HepG2 (cell line): ENCODE data around the gene TMEM184B. TPM values are rescaled to one million over a fixed set of nuclear protein-coding genes. Genes with fewer than 3 reads are reported as not detected.

Experiments used
- ATAC-seq: fragments of 200-7000 bp; cut with Tn5 transposase; 3 replicates; pipeline ENCODE4 v1.9.1; 2020; ENCODE audit warnings: mild to moderate bottlenecking, moderate library complexity
- BruUV-seq: library from RNA; stranded (reverse); fragments of 400-500 nt; replicated peaks from 2 replicates; lab custom pipeline; 2021; lab: Mats Ljungman, UMichigan
- CTCF ChIA-PET: fragments of 300-600 bp; formaldehyde crosslinking; extraction: SDS; loops from one replicate; lab custom pipeline; 2021; ENCODE audit warnings: low total read pairs, inconsistent platforms, low intra/inter-chr PET ratio; lab: Yijun Ruan, JAX
- POLR2A ChIA-PET: fragments of 350-600 bp; sonication (Branson Sonifier 250); formaldehyde crosslinking; loops from one replicate; lab custom pipeline; 2020; ENCODE audit warnings: antibody characterized with exemption, inconsistent platforms; lab: Yijun Ruan, JAX
- DNase-seq: peaks from one replicate; pipeline ENCODE4 v3.0.0-alpha.2; 2015; ENCODE audit warnings: low spot score
- FAIRE-seq: peaks from 3 replicates; lab custom pipeline; 2011; peaks lifted over from hg19 to GRCh38; lab: Jason Lieb, UNC
- H2AFZ ChIP-seq: one replicate; pipeline ENCODE4 v1.6.1; 2011; ENCODE audit warnings: low read length, inconsistent platforms
- H3K27ac ChIP-seq: fragments of 300-600 bp; 3 replicates; pipeline ENCODE4 v1.8.0; 2011; ENCODE audit warnings: mixed run types, mild to moderate bottlenecking, mixed read lengths, low read length, inconsistent platforms; ENCODE audit not compliant: insufficient read depth; ENCODE audit errors: extremely low read length
- H3K27me3 ChIP-seq, 2 experiments: fragments of 200-600 bp in 1 of 2; 2 replicates in 1 of 2; 3 replicates in 1 of 2; pipeline versions ENCODE4 v1.6.0 to v1.8.0; 2011; ENCODE audit warnings: low read length in 2 of 2, mild to moderate bottlenecking in 2 of 2, moderate library complexity in 2 of 2, inconsistent platforms in 1 of 2; ENCODE audit not compliant: insufficient read depth in 2 of 2, control insufficient read depth in 1 of 2
- H3K36me3 ChIP-seq, 2 experiments: fragments of 200-600 bp in 1 of 2; replicated peaks in 1 of 2; 2 replicates in 1 of 2; 3 replicates in 1 of 2; pipeline versions ENCODE4 v1.5.1 to v1.8.0; 2011; ENCODE audit warnings: low read length in 2 of 2, inconsistent platforms in 1 of 2; ENCODE audit not compliant: insufficient read depth in 2 of 2, control insufficient read depth in 1 of 2
- H3K4me1 ChIP-seq: 2 replicates; pipeline ENCODE4 v1.5.1; 2012; ENCODE audit warnings: low read length, inconsistent platforms; ENCODE audit not compliant: insufficient read depth
- H3K4me2 ChIP-seq: 2 replicates; pipeline ENCODE4 v1.6.0; 2011; ENCODE audit warnings: low read depth, low read length, inconsistent platforms
- H3K4me3 ChIP-seq, 3 experiments: fragments of 200-600 bp in 1 of 3; sonication (generic), shearing (Covaris generic) in 1 of 3; replicated peaks in 1 of 3; 2 replicates each; pipeline ENCODE4 v1.5.1; 2011 to 2016; ENCODE audit warnings: low read length in 3 of 3, inconsistent platforms in 2 of 3, low read depth in 2 of 3, mild to moderate bottlenecking in 2 of 3, control low read depth in 1 of 3, mixed read lengths in 1 of 3; ENCODE audit not compliant: insufficient read depth in 1 of 3
- H3K79me2 ChIP-seq: one replicate; pipeline ENCODE4 v1.6.1; 2011; ENCODE audit warnings: low read length, inconsistent platforms; ENCODE audit not compliant: insufficient read depth
- H3K9ac ChIP-seq: 2 replicates; pipeline ENCODE4 v1.6.0; 2011; ENCODE audit warnings: mild to moderate bottlenecking, low read depth, low read length, inconsistent platforms; ENCODE audit not compliant: insufficient read depth
- H3K9me3 ChIP-seq: 2 replicates; pipeline ENCODE4 v1.5.1; 2012; ENCODE audit warnings: mild to moderate bottlenecking, low read length
- H4K20me1 ChIP-seq: 2 replicates; pipeline ENCODE4 v1.6.0; 2011; ENCODE audit warnings: inconsistent platforms, mild to moderate bottlenecking, low read length, moderate library complexity; ENCODE audit not compliant: insufficient read depth
- AGO2 ChIP-seq: fragments of 200-400 bp; formaldehyde crosslinking; optimal IDR thresholded peaks from 2 replicates; pipeline ENCODE3; 2017; ENCODE audit warnings: mild to moderate bottlenecking, low read depth, low read length, moderate library complexity
- CBX2 ChIP-seq, 2 experiments: fragments of 200-600 bp in 1 of 2; sonication (generic); formaldehyde crosslinking in 1 of 2; IDR thresholded peaks; 2 replicates each; pipeline versions ENCODE4 v1.7.0 to v1.8.1; 2018 to 2022; ENCODE audit warnings: low read depth in 2 of 2, low read length in 1 of 2, mild to moderate bottlenecking in 1 of 2, missing genetic modification reagents in 1 of 2
- POLR2AphosphoS2 ChIP-seq: IDR thresholded peaks from 2 replicates; pipeline ENCODE4 v1.6.1; 2011; ENCODE audit warnings: low read depth, low read length, improper control_type of control experiment
- TCF12 ChIP-seq, 2 experiments: fragments of 450-650 bp in 1 of 2; sonication (generic) in 1 of 2; formaldehyde crosslinking in 1 of 2; IDR thresholded peaks; 2 replicates each; pipeline versions ENCODE4 v1.6.1 to v1.8.0; 2017 to 2022; ENCODE audit warnings: antibody characterized with exemption in 1 of 2, mild to moderate bottlenecking in 1 of 2, missing genetic modification reagents in 1 of 2, moderate library complexity in 1 of 2
- ZNF383 ChIP-seq: sonication (generic); formaldehyde crosslinking; IDR thresholded peaks from 2 replicates; pipeline ENCODE4 v1.4.0; 2020; ENCODE audit warnings: missing genetic modification reagents, mild to moderate bottlenecking, borderline replicate concordance
- WGBS: methylation state at CpG from one replicate; pipeline ENCODE4 v1.1.6; 2017; ENCODE audit warnings: low lambda C conversion rate; 5-methylcytosine and 5-hydroxymethylcytosine counted together
- in situ Hi-C: cut with HindIII; loops from 2 replicates; pipeline ENCODE4 v1.10.0; 2017; ENCODE audit warnings: low pct_unique_long_range_greater_than_20kb; ENCODE audit not compliant: extremely low pct_ligation_motif_present
- intact Hi-C: fragments of 100-400 bp; cut with micrococcal nuclease; formaldehyde crosslinking; loops from one replicate; pipeline ENCODE4 v1.10.0; 2022; ENCODE audit not compliant: unreplicated experiment
- polyA plus RNA-seq, 8 experiments: library from polyadenylated mRNA; depleted of rRNA in 3 of 8; stranded (reverse) in 7 of 8; unstranded in 1 of 8; fragments of >200 nt; fragmentation: Illumina TruSeq in 4 of 8; extraction: Trizol in 4 of 8; gene quantifications; 2 replicates each; pipeline versions ENCODE4 v1.2.1 to v1.2.3, GENCODE V29; 2011 to 2016; ENCODE audit warnings: low read depth in 4 of 8, missing spikeins in 1 of 8, mixed read lengths in 1 of 8; ENCODE audit not compliant: insufficient read depth in 1 of 8
- total RNA-seq, 5 experiments: library from RNA; depleted of rRNA; stranded (reverse); fragments of >200 nt; fragmentation: Illumina TruSeq; extraction: Trizol; gene quantifications; 2 replicates each; pipeline ENCODE4 v1.2.3, GENCODE V29; 2016; ENCODE audit warnings: low read depth in 1 of 5
- TF ChIP-seq, protein P1 (sequence below): sonication (generic); formaldehyde crosslinking; IDR thresholded peaks from 2 replicates; pipeline ENCODE4 v1.4.0; 2020; ENCODE audit warnings: mild to moderate bottlenecking, missing genetic modification reagents
- TF ChIP-seq, protein P2 (sequence below): sonication (generic); formaldehyde crosslinking; IDR thresholded peaks from 2 replicates; pipeline ENCODE4 v1.4.0; 2020; ENCODE audit warnings: missing genetic modification reagents, borderline replicate concordance
- TF ChIP-seq, protein P3 (sequence below): sonication (generic); formaldehyde crosslinking; IDR thresholded peaks from 2 replicates; pipeline ENCODE4 v1.4.0; 2020; ENCODE audit warnings: missing genetic modification reagents, mild to moderate bottlenecking, borderline replicate concordance

The TMEM184B gene
- total and polyA plus RNA-seq, 2 of the 13 experiments (the other 11 are each of a cell fraction or from before 2014, with no cell fraction given), result 15.9 to 16.0 TPM

DNA sequence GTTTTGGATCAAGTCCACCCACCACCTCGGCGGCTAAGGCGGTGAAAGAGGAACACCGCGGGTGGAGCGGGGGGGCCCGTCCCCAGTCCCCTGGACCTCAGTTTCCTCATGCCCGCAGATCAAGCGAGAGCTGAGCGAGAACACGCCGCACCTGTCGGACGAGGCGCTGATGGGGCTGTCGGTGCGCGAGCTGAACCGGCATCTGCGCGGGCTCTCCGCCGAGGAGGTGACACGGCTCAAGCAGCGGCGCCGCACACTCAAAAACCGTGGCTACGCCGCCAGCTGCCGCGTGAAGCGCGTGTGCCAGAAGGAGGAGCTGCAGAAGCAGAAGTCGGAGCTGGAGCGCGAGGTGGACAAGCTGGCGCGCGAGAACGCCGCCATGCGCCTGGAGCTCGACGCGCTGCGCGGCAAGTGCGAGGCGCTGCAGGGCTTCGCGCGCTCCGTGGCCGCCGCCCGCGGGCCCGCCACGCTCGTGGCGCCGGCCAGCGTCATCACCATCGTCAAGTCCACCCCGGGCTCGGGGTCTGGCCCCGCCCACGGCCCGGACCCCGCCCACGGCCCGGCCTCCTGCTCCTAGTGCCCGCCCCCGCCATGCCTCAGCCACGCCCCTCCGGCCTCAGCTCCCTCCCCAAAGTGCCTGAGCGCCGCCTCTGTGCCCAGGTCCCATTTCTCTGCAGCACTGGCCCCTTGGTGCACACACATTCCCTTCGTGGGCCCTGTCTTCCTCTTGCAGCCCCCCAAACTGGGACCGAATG is 58.3 kb downstream of the TMEM184B start:
- in situ Hi-C loops, result no loop called here
- Histone ChIP-seq H3K36me3 (peaks cover 1 to 20% of the 10 kb centered on the region in 2 experiments; a peak in 4 of 5 replicates), H3K27me3 (no peaks in the 10 kb centered on the region), H3K27ac (no peak overlapping the region), H3K4me3 (no peak overlapping the region), H3K9me3 (no peaks in the 10 kb centered on the region), H3K4me1 (peaks cover 41% of the 10 kb centered on the region), H2AFZ (no peak overlapping the region), H3K79me2 (peaks cover 21% of the 10 kb centered on the region), H3K9ac (no peak overlapping the region), H4K20me1 (peaks cover 37% of the 10 kb centered on the region; the same call in 1 of the 2 replicates), H3K4me2 (no peak overlapping the region)
- FAIRE-seq, result no peak
- no TSS peak for BruUV-seq
- no peak for DNase-seq
- ChIA-PET POLR2A (interaction anchor here (1.0 kb wide), 1 partner anchor 13 kb away, joined by 3 read pairs; the partner anchor contains the start of gene MAFF), CTCF (no interaction called here)
- 97% methylated on average over 81 of the region's 81 CpGs for WGBS
- intact Hi-C loops, result no loop called here
- ATAC-seq, result no peak
- TF ChIP-seq TCF12 (IDR thresholded peaks at IDR 0.05), result no peak
- no peak for TF ChIP-seq TCF12 (CRISPR knock-in tag; IDR thresholded peaks at IDR 0.05)
- TF ChIP-seq, protein P1, sequence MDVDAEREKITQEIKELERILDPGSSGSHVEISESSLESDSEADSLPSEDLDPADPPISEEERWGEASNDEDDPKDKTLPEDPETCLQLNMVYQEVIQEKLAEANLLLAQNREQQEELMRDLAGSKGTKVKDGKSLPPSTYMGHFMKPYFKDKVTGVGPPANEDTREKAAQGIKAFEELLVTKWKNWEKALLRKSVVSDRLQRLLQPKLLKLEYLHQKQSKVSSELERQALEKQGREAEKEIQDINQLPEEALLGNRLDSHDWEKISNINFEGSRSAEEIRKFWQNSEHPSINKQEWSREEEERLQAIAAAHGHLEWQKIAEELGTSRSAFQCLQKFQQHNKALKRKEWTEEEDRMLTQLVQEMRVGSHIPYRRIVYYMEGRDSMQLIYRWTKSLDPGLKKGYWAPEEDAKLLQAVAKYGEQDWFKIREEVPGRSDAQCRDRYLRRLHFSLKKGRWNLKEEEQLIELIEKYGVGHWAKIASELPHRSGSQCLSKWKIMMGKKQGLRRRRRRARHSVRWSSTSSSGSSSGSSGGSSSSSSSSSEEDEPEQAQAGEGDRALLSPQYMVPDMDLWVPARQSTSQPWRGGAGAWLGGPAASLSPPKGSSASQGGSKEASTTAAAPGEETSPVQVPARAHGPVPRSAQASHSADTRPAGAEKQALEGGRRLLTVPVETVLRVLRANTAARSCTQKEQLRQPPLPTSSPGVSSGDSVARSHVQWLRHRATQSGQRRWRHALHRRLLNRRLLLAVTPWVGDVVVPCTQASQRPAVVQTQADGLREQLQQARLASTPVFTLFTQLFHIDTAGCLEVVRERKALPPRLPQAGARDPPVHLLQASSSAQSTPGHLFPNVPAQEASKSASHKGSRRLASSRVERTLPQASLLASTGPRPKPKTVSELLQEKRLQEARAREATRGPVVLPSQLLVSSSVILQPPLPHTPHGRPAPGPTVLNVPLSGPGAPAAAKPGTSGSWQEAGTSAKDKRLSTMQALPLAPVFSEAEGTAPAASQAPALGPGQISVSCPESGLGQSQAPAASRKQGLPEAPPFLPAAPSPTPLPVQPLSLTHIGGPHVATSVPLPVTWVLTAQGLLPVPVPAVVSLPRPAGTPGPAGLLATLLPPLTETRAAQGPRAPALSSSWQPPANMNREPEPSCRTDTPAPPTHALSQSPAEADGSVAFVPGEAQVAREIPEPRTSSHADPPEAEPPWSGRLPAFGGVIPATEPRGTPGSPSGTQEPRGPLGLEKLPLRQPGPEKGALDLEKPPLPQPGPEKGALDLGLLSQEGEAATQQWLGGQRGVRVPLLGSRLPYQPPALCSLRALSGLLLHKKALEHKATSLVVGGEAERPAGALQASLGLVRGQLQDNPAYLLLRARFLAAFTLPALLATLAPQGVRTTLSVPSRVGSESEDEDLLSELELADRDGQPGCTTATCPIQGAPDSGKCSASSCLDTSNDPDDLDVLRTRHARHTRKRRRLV, result no peak
- TF ChIP-seq POLR2AphosphoS2, result peak; percentile 9; the same call in 1 of the 2 replicates
- TF ChIP-seq ZNF383 (CRISPR knock-in tag), result no peak
- TF ChIP-seq CBX2 (IDR thresholded peaks at IDR 0.05; ENCODE audit: low read depth, low read length), result no peak
- no peak for TF ChIP-seq CBX2 (CRISPR knock-in tag; IDR thresholded peaks at IDR 0.05; ENCODE audit: low read depth)
- TF ChIP-seq AGO2, result peak; percentile 41
- TF ChIP-seq, protein P2, sequence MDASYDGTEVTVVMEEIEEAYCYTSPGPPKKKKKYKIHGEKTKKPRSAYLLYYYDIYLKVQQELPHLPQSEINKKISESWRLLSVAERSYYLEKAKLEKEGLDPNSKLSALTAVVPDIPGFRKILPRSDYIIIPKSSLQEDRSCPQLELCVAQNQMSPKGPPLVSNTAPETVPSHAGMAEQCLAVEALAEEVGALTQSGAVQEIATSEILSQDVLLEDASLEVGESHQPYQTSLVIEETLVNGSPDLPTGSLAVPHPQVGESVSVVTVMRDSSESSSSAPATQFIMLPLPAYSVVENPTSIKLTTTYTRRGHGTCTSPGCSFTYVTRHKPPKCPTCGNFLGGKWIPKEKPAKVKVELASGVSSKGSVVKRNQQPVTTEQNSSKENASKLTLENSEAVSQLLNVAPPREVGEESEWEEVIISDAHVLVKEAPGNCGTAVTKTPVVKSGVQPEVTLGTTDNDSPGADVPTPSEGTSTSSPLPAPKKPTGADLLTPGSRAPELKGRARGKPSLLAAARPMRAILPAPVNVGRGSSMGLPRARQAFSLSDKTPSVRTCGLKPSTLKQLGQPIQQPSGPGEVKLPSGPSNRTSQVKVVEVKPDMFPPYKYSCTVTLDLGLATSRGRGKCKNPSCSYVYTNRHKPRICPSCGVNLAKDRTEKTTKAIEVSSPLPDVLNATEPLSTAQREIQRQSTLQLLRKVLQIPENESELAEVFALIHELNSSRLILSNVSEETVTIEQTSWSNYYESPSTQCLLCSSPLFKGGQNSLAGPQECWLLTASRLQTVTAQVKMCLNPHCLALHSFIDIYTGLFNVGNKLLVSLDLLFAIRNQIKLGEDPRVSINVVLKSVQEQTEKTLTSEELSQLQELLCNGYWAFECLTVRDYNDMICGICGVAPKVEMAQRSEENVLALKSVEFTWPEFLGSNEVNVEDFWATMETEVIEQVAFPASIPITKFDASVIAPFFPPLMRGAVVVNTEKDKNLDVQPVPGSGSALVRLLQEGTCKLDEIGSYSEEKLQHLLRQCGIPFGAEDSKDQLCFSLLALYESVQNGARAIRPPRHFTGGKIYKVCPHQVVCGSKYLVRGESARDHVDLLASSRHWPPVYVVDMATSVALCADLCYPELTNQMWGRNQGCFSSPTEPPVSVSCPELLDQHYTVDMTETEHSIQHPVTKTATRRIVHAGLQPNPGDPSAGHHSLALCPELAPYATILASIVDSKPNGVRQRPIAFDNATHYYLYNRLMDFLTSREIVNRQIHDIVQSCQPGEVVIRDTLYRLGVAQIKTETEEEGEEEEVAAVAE (CRISPR knock-in tag), result no peak
- TF ChIP-seq, protein P3, sequence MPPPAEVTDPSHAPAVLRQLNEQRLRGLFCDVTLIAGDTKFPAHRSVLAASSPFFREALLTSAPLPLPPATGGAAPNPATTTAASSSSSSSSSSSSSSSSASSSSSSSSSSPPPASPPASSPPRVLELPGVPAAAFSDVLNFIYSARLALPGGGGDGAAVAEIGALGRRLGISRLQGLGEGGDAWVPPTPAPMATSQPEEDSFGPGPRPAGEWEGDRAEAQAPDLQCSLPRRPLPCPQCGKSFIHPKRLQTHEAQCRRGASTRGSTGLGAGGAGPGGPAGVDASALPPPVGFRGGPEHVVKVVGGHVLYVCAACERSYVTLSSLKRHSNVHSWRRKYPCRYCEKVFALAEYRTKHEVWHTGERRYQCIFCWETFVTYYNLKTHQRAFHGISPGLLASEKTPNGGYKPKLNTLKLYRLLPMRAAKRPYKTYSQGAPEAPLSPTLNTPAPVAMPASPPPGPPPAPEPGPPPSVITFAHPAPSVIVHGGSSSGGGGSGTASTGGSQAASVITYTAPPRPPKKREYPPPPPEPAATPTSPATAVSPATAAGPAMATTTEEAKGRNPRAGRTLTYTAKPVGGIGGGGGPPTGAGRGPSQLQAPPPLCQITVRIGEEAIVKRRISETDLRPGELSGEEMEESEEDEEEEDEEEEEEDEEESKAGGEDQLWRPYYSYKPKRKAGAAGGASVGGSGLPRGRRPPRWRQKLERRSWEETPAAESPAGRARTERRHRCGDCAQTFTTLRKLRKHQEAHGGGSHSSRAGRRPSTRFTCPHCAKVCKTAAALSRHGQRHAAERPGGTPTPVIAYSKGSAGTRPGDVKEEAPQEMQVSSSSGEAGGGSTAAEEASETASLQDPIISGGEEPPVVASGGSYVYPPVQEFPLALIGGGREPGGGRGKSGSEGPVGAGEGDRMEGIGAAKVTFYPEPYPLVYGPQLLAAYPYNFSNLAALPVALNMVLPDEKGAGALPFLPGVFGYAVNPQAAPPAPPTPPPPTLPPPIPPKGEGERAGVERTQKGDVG (CRISPR knock-in tag), result no peak
